Large intestine (tissue), 12 donors: ENCODE measurements around the gene ZNF22. TPM values are rescaled to one million over a fixed set of nuclear protein-coding genes. Genes with fewer than 3 reads are reported as not detected.

ENCODE experiments used
- DNase-seq, 2 donors: peaks; one replicate each; pipeline versions ENCODE4 v3.0.0 to v3.0.0-alpha.2; 2013
- H3K27ac ChIP-seq: one replicate; pipeline ENCODE4 v1.5.1; 2013; ENCODE audit warnings: low read length
- H3K27me3 ChIP-seq: 2 replicates; pipeline ENCODE4 v1.6.1; 2013; ENCODE audit warnings: low read length; ENCODE audit not compliant: control insufficient read depth, insufficient read depth
- H3K36me3 ChIP-seq: 2 replicates; pipeline ENCODE4 v1.6.1; 2013; ENCODE audit warnings: low read length; ENCODE audit not compliant: control insufficient read depth, insufficient read depth
- H3K4me1 ChIP-seq: one replicate; pipeline ENCODE4 v1.6.1; 2013; ENCODE audit warnings: low read length; ENCODE audit not compliant: control insufficient read depth, insufficient read depth
- H3K4me3 ChIP-seq: one replicate; pipeline ENCODE4 v1.5.1; 2013; ENCODE audit warnings: low read length
- H3K9me3 ChIP-seq: one replicate; pipeline ENCODE4 v1.6.1; 2013; ENCODE audit warnings: mild to moderate bottlenecking, low read depth, low read length, moderate library complexity; ENCODE audit not compliant: control insufficient read depth
- WGBS: methylation state at CpG from one replicate; pipeline ENCODE4 v1.1.5; 2013; ENCODE audit warnings: low lambda C conversion rate; ENCODE audit not compliant: insufficient coverage; 5-methylcytosine and 5-hydroxymethylcytosine counted together
- long read RNA-seq, 11 donors: transcript quantifications; one replicate each; lab custom pipeline, GENCODE V29; 2026
- polyA plus RNA-seq: library from polyadenylated mRNA; unstranded; fragments of 120-200 nt; gene quantifications from one replicate; pipeline ENCODE4 v1.2.1, GENCODE V29; 2013

Gene ZNF22
- 35.7 TPM for polyA plus RNA-seq
- long read RNA-seq, donor 1, transcript ZNF22-201 (2 exons, 2,551 nt) = major isoform, 17 of 28 reads
- long read RNA-seq, donor 1, partial matches to known transcripts = 11 of 28 reads
- long read RNA-seq, donor 1, other reads (novel, unspliced or antisense) = 0 of 28 reads
- long read RNA-seq, donor 2, transcript ZNF22-201 (2 exons, 2,551 nt) = major isoform, 21 of 21 reads
- long read RNA-seq, donor 2, partial matches to known transcripts = 0 of 21 reads
- long read RNA-seq, donor 2, other reads (novel, unspliced or antisense) = 0 of 21 reads
- long read RNA-seq, donor 3 = 0 reads
- long read RNA-seq, donor 4, partial matches to known transcripts = 0 of 3 reads
- long read RNA-seq, donor 4, other reads (novel, unspliced or antisense) = 0 of 3 reads
- long read RNA-seq, donor 5, transcript ZNF22-201 (2 exons, 2,551 nt) = major isoform, 19 of 19 reads
- long read RNA-seq, donor 5, partial matches to known transcripts = 0 of 19 reads
- long read RNA-seq, donor 5, other reads (novel, unspliced or antisense) = 0 of 19 reads
- long read RNA-seq, donor 6, transcript ZNF22-201 (2 exons, 2,551 nt) = major isoform, 20 of 32 reads
- long read RNA-seq, donor 6, partial matches to known transcripts = 12 of 32 reads
- long read RNA-seq, donor 6, other reads (novel, unspliced or antisense) = 0 of 32 reads
- long read RNA-seq, donor 7, transcript ZNF22-201 (2 exons, 2,551 nt) = major isoform, 19 of 35 reads
- long read RNA-seq, donor 7, partial matches to known transcripts = 16 of 35 reads
- long read RNA-seq, donor 7, other reads (novel, unspliced or antisense) = 0 of 35 reads
- long read RNA-seq, donor 8, transcript ZNF22-201 (2 exons, 2,551 nt) = major isoform, 47 of 47 reads
- long read RNA-seq, donor 8, partial matches to known transcripts = 0 of 47 reads
- long read RNA-seq, donor 8, other reads (novel, unspliced or antisense) = 0 of 47 reads
- long read RNA-seq, donor 9, transcript ZNF22-201 (2 exons, 2,551 nt) = major isoform, 29 of 77 reads
- long read RNA-seq, donor 9, partial matches to known transcripts = 48 of 77 reads
- long read RNA-seq, donor 9, other reads (novel, unspliced or antisense) = 0 of 77 reads
- long read RNA-seq, donor 10, transcript ZNF22-201 (2 exons, 2,551 nt) = major isoform, 28 of 54 reads
- long read RNA-seq, donor 10, partial matches to known transcripts = 26 of 54 reads
- long read RNA-seq, donor 10, other reads (novel, unspliced or antisense) = 0 of 54 reads
- long read RNA-seq, donor 11, transcript ZNF22-201 (2 exons, 2,551 nt) = major isoform, 21 of 21 reads
- long read RNA-seq, donor 11, partial matches to known transcripts = 0 of 21 reads
- long read RNA-seq, donor 11, other reads (novel, unspliced or antisense) = 0 of 21 reads

DNA sequence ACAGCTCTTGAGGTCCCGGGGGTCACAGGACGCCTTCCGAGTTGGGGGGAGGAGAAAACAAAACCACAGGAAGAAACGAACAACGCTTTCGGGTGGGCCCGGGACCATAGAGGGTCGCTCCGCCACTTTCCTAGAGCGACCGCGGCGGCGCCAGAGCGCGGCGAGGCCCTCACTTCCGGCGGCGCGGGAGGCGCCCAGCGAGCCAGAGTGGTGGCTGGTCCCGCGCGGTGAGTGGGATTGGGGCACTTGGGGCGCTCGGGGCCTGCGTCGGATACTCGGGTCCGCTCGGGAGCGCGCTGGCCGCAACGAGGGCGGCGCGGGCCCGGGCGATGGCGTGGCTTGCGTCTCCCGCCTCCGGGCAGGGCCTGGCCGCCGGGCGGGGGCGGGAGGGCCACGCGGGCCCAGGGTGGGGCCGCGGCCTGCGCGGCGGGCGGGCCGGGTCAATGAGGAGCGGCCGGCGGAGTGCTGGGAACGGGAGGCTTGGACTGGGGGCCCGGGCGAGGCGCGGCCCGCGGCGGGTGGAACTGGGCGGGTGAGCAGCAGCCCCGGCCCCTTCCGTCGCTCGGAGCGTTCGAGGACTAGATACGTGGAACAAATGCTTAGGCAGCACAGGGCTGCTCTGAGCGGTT lies at the start of gene ZNF22:
Gene ZNF22, plus strand, starts transcription at position 172 of the 629 bp plus-strand sequence. CDS start 2,446 bp downstream, outside the sequence.
- Histone ChIP-seq H3K36me3 (peaks cover 19% of the 10 kb centered on the region), H3K27me3 (no peaks in the 10 kb centered on the region), H3K9me3 (no peaks in the 10 kb centered on the region), H3K4me1 (peaks cover 6% of the 10 kb centered on the region), H3K4me3 (peak within 1 kb of the TSS; percentile 60), H3K27ac (peak within 1 kb of the TSS; percentile 90)
- WGBS = no CpG with 5 or more reads among the region's 79 CpGs
- DNase-seq = peak; percentile 67 to 91

DNA sequence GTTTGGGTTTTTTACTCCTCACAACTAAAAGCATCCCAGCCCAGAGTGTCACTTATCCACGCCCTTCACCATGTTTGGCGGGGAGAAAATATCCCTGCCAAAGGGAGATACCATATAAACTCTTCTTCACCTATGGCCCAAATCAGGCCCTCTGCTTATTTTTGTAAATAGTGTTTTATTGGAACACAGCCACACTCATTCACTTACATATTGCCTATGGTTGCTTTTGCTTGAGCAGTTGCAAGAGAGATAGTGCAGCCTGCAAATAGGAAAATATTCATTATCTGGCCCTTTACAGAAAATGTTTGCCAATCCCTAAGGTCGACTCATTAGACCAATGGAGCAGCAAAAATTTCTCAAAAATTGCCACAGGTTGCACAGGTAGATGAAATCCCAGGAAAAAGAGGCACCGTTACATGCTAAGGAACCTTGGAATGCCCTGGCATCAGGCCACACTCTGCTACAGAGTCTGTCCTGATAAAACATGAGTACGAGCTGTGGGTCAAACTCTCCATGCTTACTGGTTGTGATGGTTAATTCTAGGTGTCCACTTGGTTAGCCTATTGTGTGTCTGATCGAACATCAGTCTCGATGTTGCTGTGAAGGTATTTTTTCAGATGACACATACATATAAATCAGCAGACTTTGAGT lies 49.0 kb upstream of the ZNF22 start:
- Histone ChIP-seq H3K27ac (no peak overlapping the region), H3K4me1 (peaks cover 21% of the 10 kb centered on the region), H3K4me3 (no peak overlapping the region), H3K27me3 (no peaks in the 10 kb centered on the region), H3K36me3 (peaks cover 15% of the 10 kb centered on the region), H3K9me3 (no peaks in the 10 kb centered on the region)
- no peak for DNase-seq
- WGBS = no CpG with 5 or more reads among the region's 7 CpGs

- Histone ChIP-seq H3K4me3 (no peak overlapping the region), H3K9me3 (no peaks in the 10 kb centered on the region), H3K27ac (no peak overlapping the region), H3K36me3 (peaks cover 15% of the 10 kb centered on the region), H3K27me3 (no peaks in the 10 kb centered on the region), H3K4me1 (peaks cover 23% of the 10 kb centered on the region)
- DNase-seq = no peak
- WGBS = no CpG with 5 or more reads among the region's 2 CpGs
Measured at GRCh38 chr10:44952779-44953231, 47.9 kb upstream of the ZNF22 start.

DNA sequence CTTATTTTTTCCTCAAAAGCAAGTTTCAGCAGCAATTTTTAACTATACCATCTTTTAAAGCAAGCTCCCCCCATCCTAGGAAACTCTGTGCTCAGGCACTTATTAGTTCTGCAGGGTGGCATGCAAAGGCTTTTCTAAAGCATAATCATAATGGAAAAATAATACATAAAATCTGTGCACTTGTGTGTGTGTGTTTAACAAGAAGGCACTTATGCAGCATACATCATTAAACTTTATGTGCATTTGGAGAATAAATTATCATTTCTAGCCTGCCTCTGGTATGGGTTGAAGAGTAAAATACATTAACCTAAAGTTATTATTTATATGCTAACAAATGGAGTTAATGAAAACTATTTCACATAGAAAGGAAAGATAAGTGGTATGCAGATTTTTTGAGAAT lies 46.7 kb upstream of the ZNF22 start:
- Histone ChIP-seq H3K36me3 (peaks cover 15% of the 10 kb centered on the region), H3K27me3 (no peaks in the 10 kb centered on the region), H3K4me1 (peaks cover 31% of the 10 kb centered on the region), H3K4me3 (no peak overlapping the region), H3K27ac (no peak overlapping the region), H3K9me3 (no peaks in the 10 kb centered on the region)
- DNase-seq = no peak

- no peaks in the 10 kb centered on the region for H3K9me3 ChIP-seq
- H3K27me3 ChIP-seq = no peaks in the 10 kb centered on the region
- peaks cover 15% of the 10 kb centered on the region for H3K36me3 ChIP-seq
- no peak for DNase-seq
- H3K27ac ChIP-seq = no peak overlapping the region
- H3K4me1 ChIP-seq = peaks cover 26% of the 10 kb centered on the region
- H3K4me3 ChIP-seq = no peak overlapping the region
Measured at GRCh38 chr10:44954962-44955361, 45.8 kb upstream of the ZNF22 start.

- Histone ChIP-seq H3K9me3 (no peaks in the 10 kb centered on the region), H3K27ac (no peak overlapping the region), H3K36me3 (peaks cover 15% of the 10 kb centered on the region), H3K27me3 (no peaks in the 10 kb centered on the region), H3K4me1 (peaks cover 26% of the 10 kb centered on the region), H3K4me3 (no peak overlapping the region)
- 80% methylated on average over 1 of the region's 8 CpGs for WGBS
- no peak for DNase-seq
Measured at GRCh38 chr10:44955413-44956070, 45.2 kb upstream of the ZNF22 start.

- Histone ChIP-seq H3K36me3 (peaks cover 13% of the 10 kb centered on the region), H3K9me3 (no peaks in the 10 kb centered on the region), H3K4me1 (peaks cover 29% of the 10 kb centered on the region), H3K27me3 (no peaks in the 10 kb centered on the region), H3K4me3 (no peak overlapping the region), H3K27ac (no peak overlapping the region)
- no peak for DNase-seq
- WGBS = no CpG with 5 or more reads among the region's 4 CpGs
Measured at GRCh38 chr10:44956226-44956625, 44.5 kb upstream of the ZNF22 start.

DNA sequence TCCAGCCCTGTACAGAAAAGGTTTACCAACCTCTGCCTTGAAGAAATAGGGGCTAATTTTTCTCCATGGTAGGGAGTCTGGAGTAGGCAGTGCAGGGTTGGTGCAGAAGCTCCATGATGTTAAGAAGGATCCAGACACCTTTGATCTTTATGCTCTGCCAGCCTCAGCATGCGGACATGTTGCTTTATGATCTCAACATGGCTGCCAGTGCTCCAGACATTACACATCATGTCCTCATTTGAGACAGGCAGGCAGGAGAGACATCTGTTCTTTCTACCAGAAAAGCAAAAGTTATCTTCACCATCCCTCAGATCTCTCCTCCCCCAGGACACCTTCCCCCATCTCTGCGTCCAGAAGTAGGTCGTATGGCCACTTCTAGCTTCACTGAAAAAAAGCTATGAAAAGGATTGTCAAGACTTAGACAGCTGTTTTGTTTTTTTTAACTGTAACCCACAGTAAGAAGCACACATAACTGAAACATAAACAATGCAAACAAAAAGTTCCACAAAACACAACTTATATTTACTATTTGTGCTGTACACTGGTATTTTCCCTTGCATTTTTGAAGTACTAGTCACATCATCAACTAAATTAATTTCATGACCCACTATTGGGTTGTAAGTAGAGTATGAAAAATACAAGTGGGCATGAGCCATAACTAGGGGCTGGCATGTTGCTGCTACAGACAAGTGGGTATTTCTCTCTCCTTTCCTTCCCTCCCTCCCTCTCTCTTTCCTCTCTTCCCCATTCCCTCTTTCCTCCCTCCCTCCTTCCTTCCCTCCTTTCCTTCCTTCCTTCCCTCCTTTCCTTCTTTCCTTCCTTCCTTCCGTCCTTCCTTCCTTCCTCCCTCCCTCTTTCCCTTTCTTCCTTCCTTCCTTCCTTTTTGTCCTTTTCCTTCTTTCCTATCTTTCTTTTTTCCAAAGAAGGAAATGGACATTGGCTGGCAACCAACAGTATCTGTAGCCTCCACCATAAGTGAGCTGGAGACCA lies 43.7 kb upstream of the ZNF22 start:
- Histone ChIP-seq H3K36me3 (peaks cover 13% of the 10 kb centered on the region), H3K4me3 (no peak overlapping the region), H3K27me3 (no peaks in the 10 kb centered on the region), H3K4me1 (peaks cover 33% of the 10 kb centered on the region), H3K9me3 (no peaks in the 10 kb centered on the region), H3K27ac (no peak overlapping the region)
- DNase-seq = no peak
- WGBS = 87% methylated on average over 3 of the region's 4 CpGs
